Stimulated activated CD4-positive, alpha-beta T cell treated with anti-CD3 and anti-CD28 coated beads, Interleukin-2, amount 100 ng/mL, for 24 hours (primary cell): Measurements from ENCODE around the gene FBXW5.
A peak's percentile ranks its signal among the peaks of the same experiment; 100 is the strongest.

Experiments used
- DNase-seq, 2 donors: peaks; one replicate each; pipeline ENCODE4 v3.0.0-alpha.2; 2020

FBXW5 gene

GRCh38 chr9:136907011-136907914 is 37.3 kb downstream of the FBXW5 start:
- no peak for DNase-seq

GRCh38 chr9:136906266-136906665 is 38.3 kb downstream of the FBXW5 start:
- DNase-seq = no peak

- DNase-seq = no peak
Observed at GRCh38 chr9:136903041-136903554, 41.4 kb downstream of the FBXW5 start.

- DNase-seq = peak; percentile 88 to 89
Observed at GRCh38 chr9:136902259-136902821, 42.2 kb downstream of the FBXW5 start.

GRCh38 chr9:136901516-136902258 is 42.9 kb downstream of the FBXW5 start:
- DNase-seq = peak; percentile 79 to 84

GRCh38 chr9:136900988-136901515 is 43.5 kb downstream of the FBXW5 start:
- no peak for DNase-seq

- no peak for DNase-seq
Observed at GRCh38 chr9:136900556-136900955, 44.0 kb downstream of the FBXW5 start.

GRCh38 chr9:136899196-136899595 is 45.3 kb downstream of the FBXW5 start:
- no peak for DNase-seq

GRCh38 chr9:136898483-136899100 is 45.9 kb downstream of the FBXW5 start:
- no peak for DNase-seq

GRCh38 chr9:136896027-136896426 is 48.5 kb downstream of the FBXW5 start:
- no peak for DNase-seq

- DNase-seq = no peak
Observed at GRCh38 chr9:136890661-136891060, 53.9 kb downstream of the FBXW5 start.
